ENCODE data around the gene ZNHIT2. TPM values are rescaled to one million over a fixed set of nuclear protein-coding genes. Genes with fewer than 3 reads are reported as not detected.

ZNHIT2 gene
- total RNA-seq, 1 donor from 2014 or later: 8.3 TPM

- peak; percentile 68 for DNase-seq (ENCODE audit: low read depth)
Measured at GRCh38 chr11:65134240-65134951, 16.9 kb upstream of the ZNHIT2 start, which contains the start of gene SYVN1. TSS of gene SYVN1 (minus strand) at chr11:65134519. CDS start at chr11:65133601, 918 bp downstream.

- no peak for DNase-seq (ENCODE audit: low read depth)
Measured at GRCh38 chr11:65133724-65134123, 16.2 kb upstream of the ZNHIT2 start.

- DNase-seq (ENCODE audit: low read depth): peak; percentile 40
Measured at GRCh38 chr11:65132988-65133700, 15.6 kb upstream of the ZNHIT2 start.

- DNase-seq (ENCODE audit: low read depth): no peak
Measured at GRCh38 chr11:65132238-65132987, 14.9 kb upstream of the ZNHIT2 start.

- no peak for DNase-seq (ENCODE audit: low read depth)
Measured at GRCh38 chr11:65131895-65132237, 14.4 kb upstream of the ZNHIT2 start.

- DNase-seq (ENCODE audit: low read depth): no peak
Measured at GRCh38 chr11:65131417-65131776, 13.9 kb upstream of the ZNHIT2 start.

GRCh38 chr11:65130631-65131416 lies 13.3 kb upstream of the ZNHIT2 start:
- DNase-seq (ENCODE audit: low read depth): no peak

GRCh38 chr11:65129649-65130441 lies 12.3 kb upstream of the ZNHIT2 start:
- DNase-seq (ENCODE audit: low read depth): no peak

GRCh38 chr11:65128182-65129145 lies 11.0 kb upstream of the ZNHIT2 start:
- DNase-seq (ENCODE audit: low read depth): no peak

GRCh38 chr11:65127473-65128181 lies 10.1 kb upstream of the ZNHIT2 start:
- no peak for DNase-seq (ENCODE audit: low read depth)

- DNase-seq (ENCODE audit: low read depth): no peak
Measured at GRCh38 chr11:65126624-65127274, 9.2 kb upstream of the ZNHIT2 start.

- no peak for DNase-seq (ENCODE audit: low read depth)
Measured at GRCh38 chr11:65125197-65126056, 7.9 kb upstream of the ZNHIT2 start.

- DNase-seq (ENCODE audit: low read depth): no peak
Measured at GRCh38 chr11:65124480-65125196, 7.1 kb upstream of the ZNHIT2 start.

- DNase-seq (ENCODE audit: low read depth): peak; percentile 94
Measured at GRCh38 chr11:65121865-65122696, 4.6 kb upstream of the ZNHIT2 start, which contains the start of the genes FAU and MRPL49. TSS of gene FAU (minus strand) at chr11:65122134. CDS start at chr11:65121813, 321 bp downstream. TSS of gene MRPL49 (plus strand) at chr11:65122321. CDS start at chr11:65122347, 26 bp downstream.

GRCh38 chr11:65121447-65121864 lies 4.0 kb upstream of the ZNHIT2 start:
- no peak for DNase-seq (ENCODE audit: low read depth)

GRCh38 chr11:65120831-65121230 lies 3.3 kb upstream of the ZNHIT2 start:
- DNase-seq (ENCODE audit: low read depth): no peak
